ENCODE results near the gene APLNR.

DNA sequence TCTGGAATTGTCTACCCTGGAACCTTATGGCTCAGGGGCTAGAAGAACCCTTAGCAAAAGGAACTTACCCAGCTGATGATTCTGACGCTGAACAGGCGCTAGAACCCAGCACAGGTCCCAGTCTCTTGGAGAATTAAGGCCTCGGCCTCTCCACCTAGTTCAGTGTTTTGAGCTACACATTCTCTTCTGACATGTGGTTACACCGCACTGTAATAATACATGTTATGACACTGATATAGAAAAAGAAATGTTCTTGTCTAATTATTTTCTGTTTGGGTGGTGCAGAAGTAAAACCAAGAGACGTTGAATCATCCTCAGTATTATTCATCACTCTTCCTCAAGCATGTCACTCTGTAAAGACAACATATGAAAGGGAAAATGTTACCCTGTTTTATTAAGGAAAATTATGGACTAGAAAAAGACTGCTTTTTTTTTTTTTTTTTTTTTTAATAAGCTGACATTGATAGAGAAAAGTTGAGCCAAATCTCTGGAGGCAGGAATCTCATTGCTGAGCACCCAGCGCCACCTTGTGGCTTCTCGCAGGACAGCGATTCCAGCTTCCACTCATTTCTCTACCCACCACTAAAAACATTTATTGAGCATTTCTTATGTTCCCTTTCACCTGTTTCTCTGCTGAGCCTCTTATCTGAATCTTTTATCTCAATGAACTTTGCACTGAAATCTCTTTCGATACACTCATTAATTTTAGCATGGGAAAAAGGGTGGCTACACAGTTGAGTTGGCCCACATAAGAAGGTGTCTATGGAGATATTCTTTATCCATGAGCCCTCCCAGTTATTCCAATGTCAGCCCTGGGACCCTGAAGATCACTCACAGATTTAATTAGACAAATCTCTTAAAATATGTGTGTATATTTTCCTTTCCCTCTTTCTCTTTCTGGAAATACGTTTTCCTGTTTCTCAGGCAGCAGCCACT is 12.6 kb upstream of the APLNR start:
- TF ChIP-seq, protein P1, sequence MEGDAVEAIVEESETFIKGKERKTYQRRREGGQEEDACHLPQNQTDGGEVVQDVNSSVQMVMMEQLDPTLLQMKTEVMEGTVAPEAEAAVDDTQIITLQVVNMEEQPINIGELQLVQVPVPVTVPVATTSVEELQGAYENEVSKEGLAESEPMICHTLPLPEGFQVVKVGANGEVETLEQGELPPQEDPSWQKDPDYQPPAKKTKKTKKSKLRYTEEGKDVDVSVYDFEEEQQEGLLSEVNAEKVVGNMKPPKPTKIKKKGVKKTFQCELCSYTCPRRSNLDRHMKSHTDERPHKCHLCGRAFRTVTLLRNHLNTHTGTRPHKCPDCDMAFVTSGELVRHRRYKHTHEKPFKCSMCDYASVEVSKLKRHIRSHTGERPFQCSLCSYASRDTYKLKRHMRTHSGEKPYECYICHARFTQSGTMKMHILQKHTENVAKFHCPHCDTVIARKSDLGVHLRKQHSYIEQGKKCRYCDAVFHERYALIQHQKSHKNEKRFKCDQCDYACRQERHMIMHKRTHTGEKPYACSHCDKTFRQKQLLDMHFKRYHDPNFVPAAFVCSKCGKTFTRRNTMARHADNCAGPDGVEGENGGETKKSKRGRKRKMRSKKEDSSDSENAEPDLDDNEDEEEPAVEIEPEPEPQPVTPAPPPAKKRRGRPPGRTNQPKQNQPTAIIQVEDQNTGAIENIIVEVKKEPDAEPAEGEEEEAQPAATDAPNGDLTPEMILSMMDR (IDR thresholded peaks at IDR 0.05) = peak; percentile 71
- TF ChIP-seq EZH2 (IDR thresholded peaks at IDR 0.05; ENCODE audit: borderline replicate concordance, insufficient read depth, low read depth, low read length, poor library complexity, severe bottlenecking) = no peak
